HG03280 (cell line): ENCODE data around the gene UNC119.

Experiments
- ATAC-seq: cut with Tn5 transposase; IDR thresholded peaks from one replicate; pipeline ENCODE4 v1.9.1; 2021; ENCODE audit warnings: mild to moderate bottlenecking, moderate library complexity; ENCODE audit not compliant: unreplicated experiment

UNC119 gene

GRCh38 chr17:28545141-28545503, 7.3 kb downstream of the UNC119 start:
- no peak for ATAC-seq

GRCh38 chr17:28544402-28545140, 7.9 kb downstream of the UNC119 start:
- no peak for ATAC-seq

GRCh38 chr17:28541439-28541838, 11.0 kb downstream of the UNC119 start:
- no peak for ATAC-seq

GRCh38 chr17:28540231-28540630, 12.2 kb downstream of the UNC119 start:
- no peak for ATAC-seq

- no peak for ATAC-seq
Measured at GRCh38 chr17:28538296-28538895, 14.0 kb downstream of the UNC119 start.

GRCh38 chr17:28537219-28537610, 15.2 kb downstream of the UNC119 start:
- ATAC-seq, result no peak

GRCh38 chr17:28536532-28537218, 15.7 kb downstream of the UNC119 start:
- ATAC-seq, result no peak

GRCh38 chr17:28534740-28535375, 17.6 kb downstream of the UNC119 start:
- ATAC-seq, result no peak

- no peak for ATAC-seq
Measured at GRCh38 chr17:28533091-28533807, 19.2 kb downstream of the UNC119 start.

GRCh38 chr17:28532050-28532960, 20.1 kb downstream of the UNC119 start:
- ATAC-seq, result no peak

GRCh38 chr17:28530926-28531325, 21.5 kb downstream of the UNC119 start:
- ATAC-seq, result no peak

- ATAC-seq, result no peak
Measured at GRCh38 chr17:28530250-28530649, 22.2 kb downstream of the UNC119 start.

GRCh38 chr17:28529013-28529400, 23.4 kb downstream of the UNC119 start:
- ATAC-seq, result no peak

GRCh38 chr17:28528327-28529012, 24.0 kb downstream of the UNC119 start:
- ATAC-seq, result no peak

- no peak for ATAC-seq
Measured at GRCh38 chr17:28527859-28528258, 24.6 kb downstream of the UNC119 start.

- ATAC-seq, result no peak
Measured at GRCh38 chr17:28527181-28527681, 25.2 kb downstream of the UNC119 start.

GRCh38 chr17:28526381-28526780, 26.0 kb downstream of the UNC119 start:
- no peak for ATAC-seq

GRCh38 chr17:28524476-28525424, 27.7 kb downstream of the UNC119 start:
- ATAC-seq, result no peak
